ENCODE data around the gene HOXC11. TPM values are rescaled to one million over a fixed set of nuclear protein-coding genes. Genes with fewer than 3 reads are reported as not detected.

Gene HOXC11
- total RNA-seq (2014; rRNA removed; shearing (Covaris generic)): 4.3 and 4.6 TPM in 2 replicates

DNA sequence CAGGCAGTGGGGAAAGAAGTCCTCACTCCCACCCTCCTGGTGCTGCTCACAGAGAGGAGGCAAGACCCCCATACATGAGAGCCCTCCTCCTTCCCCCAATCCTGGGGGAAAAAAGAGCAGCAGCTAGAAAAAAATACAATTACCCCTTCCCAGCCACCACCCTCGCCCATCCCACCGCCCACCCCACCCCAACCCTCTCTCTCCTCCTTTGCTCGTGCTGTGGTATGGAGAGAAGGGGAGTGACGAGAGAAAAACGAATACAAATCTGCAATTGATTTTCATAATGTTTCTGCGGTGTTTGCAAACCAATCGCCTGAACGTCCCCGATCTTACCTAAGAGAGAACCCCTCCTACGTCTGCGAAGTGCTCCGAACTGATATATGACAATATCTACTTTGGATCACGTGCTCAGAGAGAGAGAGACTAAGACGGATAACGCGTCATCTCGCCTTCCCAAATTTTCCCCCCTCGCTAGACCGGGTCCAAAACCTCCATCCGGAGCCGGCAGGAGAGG is at the start of gene HOXC11:
TSS of gene HOXC11 (plus strand) at position 405 of the 514 bp plus-strand sequence. CDS start 116 bp downstream, outside the sequence.
- no peaks in the 10 kb centered on the region for H3K9me3 ChIP-seq (replicated peaks)
- peaks cover 41% of the 10 kb centered on the region for H3K36me3 ChIP-seq
- DNase-seq (ENCODE audit: low read depth in 1 of 2, low spot score in 2 of 2): no peak
- peaks cover 74% of the 10 kb centered on the region for H3K4me1 ChIP-seq (replicated peaks)
- H3K27me3 ChIP-seq (replicated peaks): no peaks in the 10 kb centered on the region
- peak within 1 kb of the TSS; percentile 88 for H3K27ac ChIP-seq
- H3K4me3 ChIP-seq: peak within 1 kb of the TSS; percentile 50

- H3K4me3 ChIP-seq: no peak overlapping the region
- H3K9me3 ChIP-seq (replicated peaks): no peaks in the 10 kb centered on the region
- H3K36me3 ChIP-seq: no peaks in the 10 kb centered on the region
- peaks cover 9% of the 10 kb centered on the region for H3K27me3 ChIP-seq (replicated peaks)
- peaks cover 10% of the 10 kb centered on the region for H3K4me1 ChIP-seq (replicated peaks)
- DNase-seq (ENCODE audit: low read depth in 1 of 2, low spot score in 2 of 2): no peak
- H3K27ac ChIP-seq: no peak overlapping the region
Observed at GRCh38 chr12:53924521-53925405, 48.2 kb upstream of the HOXC11 start.

DNA sequence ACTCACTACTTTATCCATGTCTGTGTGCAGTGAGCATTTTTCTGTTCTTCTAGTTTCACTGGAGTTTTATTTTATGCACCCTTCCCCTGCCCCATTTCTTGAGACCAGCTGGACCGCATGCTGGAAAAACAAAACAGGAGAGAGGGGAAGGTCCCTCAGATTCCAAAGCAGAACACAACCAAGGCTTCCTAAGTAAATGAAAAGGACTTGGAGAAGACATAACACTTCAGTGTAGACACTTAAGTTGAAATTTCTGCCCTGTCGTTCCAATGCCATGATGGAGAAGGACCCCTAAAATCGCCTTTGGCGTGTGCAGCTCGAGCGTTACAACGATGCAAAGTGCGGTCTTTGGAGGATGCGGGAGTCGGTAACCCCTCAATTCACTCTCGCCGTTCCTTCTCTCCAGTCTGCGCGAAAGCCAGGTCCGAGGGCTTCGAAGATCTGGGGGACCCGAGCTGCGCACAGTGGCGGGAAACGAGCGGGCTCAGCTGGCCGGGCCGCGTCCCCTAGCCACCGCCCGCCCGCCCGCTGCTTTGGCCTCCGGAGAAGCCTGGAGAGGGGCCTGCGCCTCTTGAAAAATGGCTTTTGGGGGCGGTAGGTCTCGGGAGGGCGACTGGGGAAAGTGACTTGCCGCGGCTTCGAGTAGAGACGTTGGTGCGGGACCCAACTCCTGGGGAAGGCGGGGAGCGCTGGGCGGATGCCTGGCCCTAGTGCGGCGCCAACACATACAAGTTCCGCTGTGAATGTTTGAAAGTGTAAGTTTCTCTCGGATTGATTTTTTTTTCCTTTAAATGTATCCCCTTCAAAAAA is 45.5 kb upstream of the HOXC11 start:
- DNase-seq (ENCODE audit: low read depth in 1 of 2, low spot score in 2 of 2): no peak
- Histone ChIP-seq H3K27ac (no peak overlapping the region), H3K4me3 (peak overlapping the region; percentile 4; the same call in 1 of the 2 replicates), H3K4me1 (replicated peaks) (peaks cover 10% of the 10 kb centered on the region), H3K36me3 (no peaks in the 10 kb centered on the region), H3K9me3 (replicated peaks) (no peaks in the 10 kb centered on the region), H3K27me3 (replicated peaks) (peaks cover 21% of the 10 kb centered on the region)

DNA sequence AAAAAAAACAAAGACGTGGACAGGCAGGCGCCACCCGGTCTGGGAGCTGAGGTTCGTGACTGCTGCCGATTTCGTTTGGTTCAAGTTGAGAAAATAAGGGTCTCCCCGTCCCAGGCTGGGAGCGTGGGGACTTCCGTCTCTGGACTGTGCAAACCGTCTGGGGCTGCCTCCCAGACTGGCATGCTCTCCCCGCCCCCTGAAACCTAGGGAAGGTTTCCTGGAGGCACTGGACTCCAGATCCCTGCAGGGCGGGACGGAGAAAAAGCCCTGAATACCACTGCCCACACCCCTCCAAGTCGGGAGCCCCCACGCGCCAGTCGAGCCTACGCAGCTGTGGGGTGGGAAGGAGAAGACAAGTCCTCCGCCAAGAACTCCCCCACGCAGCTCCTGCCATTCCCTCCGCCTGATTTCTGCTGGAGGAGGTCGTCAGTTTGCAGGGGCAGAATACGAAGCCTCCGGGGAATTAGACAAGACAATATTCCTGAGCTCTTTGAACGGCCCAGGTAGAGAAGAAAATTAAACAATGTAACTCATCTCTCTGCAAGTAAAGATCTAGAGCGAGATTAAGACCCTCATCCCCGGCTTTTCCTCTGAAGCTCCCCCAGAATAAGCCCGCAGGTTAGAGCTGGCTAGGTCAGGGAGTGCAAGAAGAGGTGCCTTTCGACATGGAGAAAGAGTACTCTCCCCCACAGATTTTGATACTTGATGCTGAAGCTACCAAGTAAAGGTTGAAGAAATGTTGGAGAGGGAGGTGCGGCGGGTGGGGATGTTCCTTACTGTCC is 44.7 kb upstream of the HOXC11 start:
- H3K27me3 ChIP-seq (replicated peaks): peaks cover 21% of the 10 kb centered on the region
- peak; percentile 39 to 49 for DNase-seq (ENCODE audit: low read depth in 1 of 2, low spot score in 2 of 2)
- H3K27ac ChIP-seq: no peak overlapping the region
- H3K4me3 ChIP-seq: peak overlapping the region; percentile 4; the same call in 1 of the 2 replicates
- no peaks in the 10 kb centered on the region for H3K36me3 ChIP-seq
- peaks cover 10% of the 10 kb centered on the region for H3K4me1 ChIP-seq (replicated peaks)
- H3K9me3 ChIP-seq (replicated peaks): no peaks in the 10 kb centered on the region

- peaks cover 10% of the 10 kb centered on the region for H3K4me1 ChIP-seq (replicated peaks)
- no peaks in the 10 kb centered on the region for H3K36me3 ChIP-seq
- DNase-seq (ENCODE audit: low read depth in 1 of 2, low spot score in 2 of 2): no peak
- no peaks in the 10 kb centered on the region for H3K9me3 ChIP-seq (replicated peaks)
- H3K27me3 ChIP-seq (replicated peaks): peaks cover 21% of the 10 kb centered on the region
- no peak overlapping the region for H3K27ac ChIP-seq
- no peak overlapping the region for H3K4me3 ChIP-seq
Observed at GRCh38 chr12:53929527-53929926, 43.4 kb upstream of the HOXC11 start.

DNA sequence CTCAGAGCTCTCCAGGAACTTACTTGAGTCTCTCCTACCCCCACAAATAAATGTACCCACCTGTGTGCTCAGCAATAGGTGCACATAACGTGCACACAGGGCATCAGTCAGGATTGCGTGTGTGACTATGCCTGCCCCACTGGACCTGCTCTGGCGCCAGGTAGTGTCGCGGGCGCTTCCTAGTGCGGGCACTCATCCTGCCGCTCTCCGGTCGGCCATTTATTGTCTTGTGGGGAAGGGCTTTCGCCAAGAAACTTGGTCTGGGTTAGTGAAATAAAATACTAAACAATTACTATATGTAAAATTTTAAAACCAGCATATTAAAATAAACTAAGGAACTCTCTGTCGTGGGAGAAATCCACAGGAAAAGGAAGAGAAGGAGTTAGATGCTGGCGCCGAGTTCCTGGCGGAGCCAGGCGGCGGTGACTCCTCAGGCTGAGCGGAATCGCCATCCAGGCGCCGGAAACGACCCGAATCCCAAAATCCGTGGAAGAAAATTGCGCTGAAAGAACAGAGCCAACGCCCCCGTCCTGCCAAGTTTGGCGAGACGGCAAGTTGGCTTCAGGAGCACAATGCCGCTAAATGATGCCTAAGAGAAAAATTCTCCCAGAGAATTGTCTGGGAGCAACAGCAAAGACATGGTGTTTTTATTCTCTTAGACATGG is 42.2 kb upstream of the HOXC11 start:
- peak in 1 of 2 experiments; percentile 13 for DNase-seq (ENCODE audit: low read depth in 1 of 2, low spot score in 2 of 2)
- H3K4me1 ChIP-seq (replicated peaks): peaks cover 10% of the 10 kb centered on the region
- peaks cover 21% of the 10 kb centered on the region for H3K27me3 ChIP-seq (replicated peaks)
- H3K27ac ChIP-seq: no peak overlapping the region
- H3K9me3 ChIP-seq (replicated peaks): no peaks in the 10 kb centered on the region
- H3K36me3 ChIP-seq: no peaks in the 10 kb centered on the region
- no peak overlapping the region for H3K4me3 ChIP-seq

DNA sequence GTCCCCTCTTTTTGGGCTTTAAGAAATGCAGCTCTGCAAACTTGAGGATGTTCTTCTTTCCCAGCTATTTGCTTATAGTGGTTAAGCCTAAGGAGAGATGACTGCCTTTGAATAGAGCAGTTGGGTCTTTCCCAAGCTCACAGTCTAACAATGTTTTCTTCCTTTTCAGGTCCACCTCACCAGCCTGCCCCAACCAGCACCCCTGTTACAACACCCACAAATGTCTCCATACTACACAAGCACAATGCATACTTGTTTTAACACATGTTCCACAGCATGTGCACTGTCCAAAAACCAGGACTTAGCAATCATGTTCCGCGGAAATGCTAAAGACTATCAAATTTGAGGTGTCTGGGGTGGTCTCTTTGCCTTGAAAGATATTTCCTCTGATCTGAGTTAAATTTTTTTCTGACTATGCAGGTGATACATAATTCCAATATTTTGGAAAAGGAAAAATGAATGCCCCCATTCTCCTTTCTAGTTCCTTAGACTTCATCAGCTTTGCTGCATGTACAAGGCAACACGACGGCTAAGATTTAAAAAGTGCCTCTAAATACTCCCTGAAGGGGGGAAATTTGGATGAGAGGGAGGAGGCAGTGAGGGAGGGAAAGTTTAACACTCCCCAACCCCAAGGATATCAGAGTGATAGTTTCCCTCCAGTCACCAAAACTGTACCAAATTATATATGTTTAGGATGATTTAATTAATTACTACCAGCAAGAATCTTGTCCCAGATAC is 40.9 kb upstream of the HOXC11 start:
- H3K4me1 ChIP-seq (replicated peaks): peaks cover 10% of the 10 kb centered on the region
- no peak overlapping the region for H3K4me3 ChIP-seq
- peaks cover 21% of the 10 kb centered on the region for H3K27me3 ChIP-seq (replicated peaks)
- DNase-seq (ENCODE audit: low read depth in 1 of 2, low spot score in 2 of 2): no peak
- H3K36me3 ChIP-seq: no peaks in the 10 kb centered on the region
- no peak overlapping the region for H3K27ac ChIP-seq
- H3K9me3 ChIP-seq (replicated peaks): no peaks in the 10 kb centered on the region

- H3K4me3 ChIP-seq: no peak overlapping the region
- H3K27me3 ChIP-seq (replicated peaks): peaks cover 21% of the 10 kb centered on the region
- H3K4me1 ChIP-seq (replicated peaks): 0 out of 2 replicates have a peak, but pooled peaks cover 7% of the 10 kb centered on the region
- no peaks in the 10 kb centered on the region for H3K9me3 ChIP-seq (replicated peaks)
- H3K27ac ChIP-seq: no peak overlapping the region
- no peaks in the 10 kb centered on the region for H3K36me3 ChIP-seq
- DNase-seq (ENCODE audit: low read depth in 1 of 2, low spot score in 2 of 2): no peak
Observed at GRCh38 chr12:53932915-53933314, 40.0 kb upstream of the HOXC11 start.

- peak in 1 of 2 experiments; percentile 33 for DNase-seq (ENCODE audit: low read depth in 1 of 2, low spot score in 2 of 2)
- Histone ChIP-seq H3K9me3 (replicated peaks) (no peaks in the 10 kb centered on the region), H3K36me3 (no peaks in the 10 kb centered on the region), H3K27me3 (replicated peaks) (peaks cover 11% of the 10 kb centered on the region), H3K4me1 (replicated peaks) (peaks cover 21% of the 10 kb centered on the region), H3K27ac (no peak overlapping the region), H3K4me3 (no peak overlapping the region)
Observed at GRCh38 chr12:53935383-53936341, 37.3 kb upstream of the HOXC11 start.

DNA sequence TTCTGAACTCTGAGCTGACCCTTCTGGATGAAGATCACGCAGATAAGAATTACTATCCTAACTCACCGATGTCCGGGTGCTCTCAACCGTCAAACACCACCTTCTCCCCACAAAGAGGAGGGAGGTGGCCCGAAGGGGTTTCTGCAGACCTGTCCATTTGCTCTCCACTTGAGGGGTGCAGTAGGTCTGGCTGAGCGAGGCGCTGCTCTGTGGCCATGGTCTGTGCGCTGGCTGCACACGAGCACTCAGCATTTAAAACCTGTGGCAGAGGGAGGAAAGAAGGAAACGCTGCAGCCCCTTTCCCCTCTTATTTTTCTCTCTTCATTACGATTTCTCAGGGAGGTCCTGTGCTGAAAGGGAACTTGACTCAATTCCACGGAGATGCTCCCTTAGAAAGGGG is 35.8 kb upstream of the HOXC11 start:
- H3K27ac ChIP-seq: no peak overlapping the region
- H3K4me1 ChIP-seq (replicated peaks): peaks cover 33% of the 10 kb centered on the region
- H3K27me3 ChIP-seq (replicated peaks): peaks cover 2% of the 10 kb centered on the region
- H3K4me3 ChIP-seq: no peak overlapping the region
- H3K9me3 ChIP-seq (replicated peaks): no peaks in the 10 kb centered on the region
- peak in 1 of 2 experiments; percentile 31 for DNase-seq (ENCODE audit: low read depth in 1 of 2, low spot score in 2 of 2)
- no peaks in the 10 kb centered on the region for H3K36me3 ChIP-seq

- no peak overlapping the region for H3K27ac ChIP-seq
- peaks cover 33% of the 10 kb centered on the region for H3K4me1 ChIP-seq (replicated peaks)
- H3K4me3 ChIP-seq: peak overlapping the region; percentile 71
- peak in 1 of 2 experiments; percentile 36 for DNase-seq (ENCODE audit: low read depth in 1 of 2, low spot score in 2 of 2)
- H3K27me3 ChIP-seq (replicated peaks): no peaks in the 10 kb centered on the region
- H3K9me3 ChIP-seq (replicated peaks): no peaks in the 10 kb centered on the region
- H3K36me3 ChIP-seq: no peaks in the 10 kb centered on the region
Observed at GRCh38 chr12:53937596-53938325, 35.2 kb upstream of the HOXC11 start.

Data from SJSA1 (cell line).